ENCODE results near the gene SNUPN.
A peak's percentile ranks its signal among the peaks of the same experiment; 100 is the strongest.

SNUPN gene

DNA sequence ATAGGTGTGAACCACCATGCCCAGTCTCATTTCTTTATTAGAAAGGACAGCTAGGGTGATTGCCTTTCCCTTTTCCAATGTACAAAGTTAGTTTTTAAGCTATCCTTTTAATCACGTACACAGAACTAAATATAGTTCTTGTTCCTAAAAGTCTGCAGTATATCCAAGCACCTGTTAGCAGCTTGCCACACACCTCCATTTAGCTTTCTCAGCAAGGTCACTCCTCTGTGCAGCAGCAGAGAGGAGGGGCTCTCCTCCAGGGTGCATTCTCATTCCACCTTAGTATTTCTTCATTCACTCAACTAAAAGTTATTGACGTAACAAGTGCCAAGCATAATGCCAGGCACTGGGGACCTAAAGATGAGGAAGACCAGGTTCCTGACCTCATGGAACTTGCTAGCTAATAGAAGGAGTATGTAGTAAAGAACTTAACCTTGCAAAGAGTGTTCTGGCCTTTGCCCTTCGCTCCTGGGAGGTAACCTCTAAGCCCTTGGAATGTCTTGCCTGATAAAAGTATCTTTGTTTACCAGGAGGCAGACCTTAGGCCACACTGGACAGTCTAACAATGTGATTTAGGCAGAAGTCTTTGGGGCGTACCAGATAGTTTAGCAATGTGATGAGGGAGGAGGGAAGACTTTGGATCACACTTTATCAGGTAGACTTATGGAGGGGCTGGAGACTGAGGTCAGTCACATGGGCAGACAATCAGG lies 33.7 kb downstream of the SNUPN start:
- TF ChIP-seq, protein P1, sequence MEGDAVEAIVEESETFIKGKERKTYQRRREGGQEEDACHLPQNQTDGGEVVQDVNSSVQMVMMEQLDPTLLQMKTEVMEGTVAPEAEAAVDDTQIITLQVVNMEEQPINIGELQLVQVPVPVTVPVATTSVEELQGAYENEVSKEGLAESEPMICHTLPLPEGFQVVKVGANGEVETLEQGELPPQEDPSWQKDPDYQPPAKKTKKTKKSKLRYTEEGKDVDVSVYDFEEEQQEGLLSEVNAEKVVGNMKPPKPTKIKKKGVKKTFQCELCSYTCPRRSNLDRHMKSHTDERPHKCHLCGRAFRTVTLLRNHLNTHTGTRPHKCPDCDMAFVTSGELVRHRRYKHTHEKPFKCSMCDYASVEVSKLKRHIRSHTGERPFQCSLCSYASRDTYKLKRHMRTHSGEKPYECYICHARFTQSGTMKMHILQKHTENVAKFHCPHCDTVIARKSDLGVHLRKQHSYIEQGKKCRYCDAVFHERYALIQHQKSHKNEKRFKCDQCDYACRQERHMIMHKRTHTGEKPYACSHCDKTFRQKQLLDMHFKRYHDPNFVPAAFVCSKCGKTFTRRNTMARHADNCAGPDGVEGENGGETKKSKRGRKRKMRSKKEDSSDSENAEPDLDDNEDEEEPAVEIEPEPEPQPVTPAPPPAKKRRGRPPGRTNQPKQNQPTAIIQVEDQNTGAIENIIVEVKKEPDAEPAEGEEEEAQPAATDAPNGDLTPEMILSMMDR (IDR thresholded peaks at IDR 0.05), result no peak

DNA sequence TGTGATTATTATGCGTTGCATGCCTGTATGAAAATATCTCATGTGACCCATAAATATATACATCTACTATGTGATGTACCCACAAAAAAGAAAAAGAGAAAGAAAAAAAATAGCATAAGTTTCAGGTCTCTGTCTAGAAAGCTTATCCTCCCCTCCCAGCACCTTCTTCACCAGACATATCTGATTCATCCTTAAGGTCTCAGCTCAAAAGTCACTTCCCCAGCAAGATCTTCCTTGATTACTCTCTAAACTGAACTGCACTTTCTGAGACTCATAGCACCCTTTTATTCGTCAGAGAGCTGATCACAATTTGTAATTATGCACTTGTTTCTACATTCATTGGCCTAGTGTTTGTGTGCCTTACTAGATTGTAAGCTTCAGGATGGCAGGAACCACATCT lies 35.3 kb downstream of the SNUPN start:
- TF ChIP-seq, protein P1 (IDR thresholded peaks at IDR 0.05), result no peak

DNA sequence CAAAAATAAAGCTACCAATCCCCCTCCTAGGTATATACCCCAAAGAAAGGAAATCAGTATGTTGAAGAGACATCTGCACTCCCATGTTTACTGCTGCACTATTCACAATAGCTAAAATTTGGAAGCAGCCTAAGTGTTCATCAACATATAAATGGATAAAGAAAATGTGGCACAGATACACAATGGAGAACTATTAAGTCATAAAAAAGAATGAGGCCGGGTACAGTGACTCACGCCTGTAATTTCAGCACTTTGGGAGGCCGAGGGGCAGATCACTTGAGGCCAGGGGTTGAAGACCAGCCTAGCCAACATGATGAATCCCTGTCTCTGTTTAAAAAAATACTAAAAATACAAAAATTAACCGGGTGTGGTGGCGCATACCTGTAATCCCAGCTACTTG lies 36.5 kb downstream of the SNUPN start:
- TF ChIP-seq, protein P1 (IDR thresholded peaks at IDR 0.05), result no peak

DNA sequence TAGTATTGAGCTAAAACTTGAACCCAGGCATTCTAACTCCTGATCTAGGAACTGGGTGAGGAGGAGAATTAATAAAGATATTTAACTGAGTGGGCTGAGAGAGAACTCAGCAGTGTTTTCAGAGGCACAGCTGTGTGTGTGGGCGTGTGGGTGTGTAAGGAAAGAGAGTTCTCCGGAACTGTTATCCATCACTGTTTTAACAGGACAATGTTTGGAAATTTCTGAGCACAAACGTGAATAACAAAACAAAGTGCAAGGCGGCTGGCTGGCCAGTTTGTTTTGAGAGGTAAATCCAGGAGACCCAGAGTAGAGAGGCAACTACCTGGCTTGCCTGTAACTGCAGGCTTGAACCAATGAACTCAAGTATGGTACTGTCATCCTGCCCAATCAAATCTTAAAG lies 41.4 kb downstream of the SNUPN start:
- TF ChIP-seq, protein P1 (IDR thresholded peaks at IDR 0.05), result no peak

DNA sequence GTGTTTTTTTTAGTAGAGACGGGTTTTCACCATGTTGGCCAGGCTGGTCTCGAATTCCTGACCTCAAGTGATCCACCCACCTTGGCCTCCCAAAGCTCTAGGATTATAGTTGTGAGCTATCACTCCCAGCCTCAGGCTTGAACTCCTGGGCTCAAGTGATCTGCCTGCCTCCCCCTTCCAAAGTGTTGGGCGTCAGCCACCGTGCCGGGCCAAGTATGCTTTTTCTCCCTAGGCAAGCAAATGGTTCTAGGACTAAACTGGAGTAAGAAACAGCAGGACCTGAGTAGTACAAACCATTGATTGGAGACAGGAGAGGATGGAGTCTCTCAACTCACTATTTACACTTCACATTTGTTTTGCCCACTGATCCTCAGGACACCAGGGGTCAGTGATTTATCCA lies 41.8 kb downstream of the SNUPN start:
- TF ChIP-seq, protein P1 (IDR thresholded peaks at IDR 0.05), result no peak

DNA sequence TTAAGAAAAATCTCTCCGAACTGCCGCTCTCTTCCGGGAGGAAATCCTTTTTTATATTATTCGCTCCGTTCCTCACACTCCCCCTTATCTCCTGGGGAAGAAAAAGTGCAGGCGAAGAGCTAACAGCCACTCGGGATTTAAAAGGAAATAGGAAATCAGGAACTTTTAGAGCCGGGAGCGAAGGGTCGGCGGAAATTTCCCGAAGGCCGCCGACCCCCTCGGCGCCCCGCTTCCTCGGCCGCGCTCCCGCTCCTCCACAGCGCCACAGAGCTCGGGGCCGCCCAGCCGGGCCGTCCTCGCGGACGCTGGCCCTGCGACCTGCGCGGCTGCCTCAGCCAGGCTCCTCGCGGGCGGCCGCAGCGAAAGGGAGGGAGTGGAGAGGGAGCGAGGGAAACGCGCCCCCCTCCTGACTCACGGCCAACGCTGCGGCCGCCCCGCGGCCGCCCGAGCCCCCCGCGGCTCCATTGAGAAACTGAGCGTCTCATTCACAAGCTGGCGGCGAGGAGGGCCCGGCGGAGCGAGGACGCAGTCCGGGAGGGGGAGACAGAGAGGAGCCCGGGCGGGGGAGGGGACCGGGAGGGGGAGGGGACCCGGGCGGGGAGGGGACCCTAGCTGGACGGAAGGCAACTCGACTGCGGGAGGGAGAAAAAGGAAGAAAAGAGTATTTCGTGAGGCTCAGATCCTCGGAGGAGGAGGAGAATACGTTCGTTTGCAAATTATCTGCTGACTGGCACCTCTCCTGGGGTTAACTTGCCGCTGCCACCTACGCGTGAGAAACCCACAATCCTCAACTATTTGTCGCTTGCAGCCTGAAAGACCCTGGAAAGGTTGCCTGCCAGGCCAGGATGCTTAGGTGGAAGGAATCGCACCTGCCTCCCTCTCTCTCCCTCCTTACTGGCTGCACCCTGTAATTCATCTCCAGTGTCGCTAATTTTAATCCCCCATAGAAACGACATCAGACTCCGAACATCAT lies 46.3 kb downstream of the SNUPN start, which contains the start of gene PTPN9:
Gene PTPN9, minus strand, starts transcription at position 368 of the 973 bp plus-strand sequence. CDS start 539 bp downstream, outside the sequence.
- TF ChIP-seq, protein P1 (IDR thresholded peaks at IDR 0.05), result peak; percentile 56

DNA sequence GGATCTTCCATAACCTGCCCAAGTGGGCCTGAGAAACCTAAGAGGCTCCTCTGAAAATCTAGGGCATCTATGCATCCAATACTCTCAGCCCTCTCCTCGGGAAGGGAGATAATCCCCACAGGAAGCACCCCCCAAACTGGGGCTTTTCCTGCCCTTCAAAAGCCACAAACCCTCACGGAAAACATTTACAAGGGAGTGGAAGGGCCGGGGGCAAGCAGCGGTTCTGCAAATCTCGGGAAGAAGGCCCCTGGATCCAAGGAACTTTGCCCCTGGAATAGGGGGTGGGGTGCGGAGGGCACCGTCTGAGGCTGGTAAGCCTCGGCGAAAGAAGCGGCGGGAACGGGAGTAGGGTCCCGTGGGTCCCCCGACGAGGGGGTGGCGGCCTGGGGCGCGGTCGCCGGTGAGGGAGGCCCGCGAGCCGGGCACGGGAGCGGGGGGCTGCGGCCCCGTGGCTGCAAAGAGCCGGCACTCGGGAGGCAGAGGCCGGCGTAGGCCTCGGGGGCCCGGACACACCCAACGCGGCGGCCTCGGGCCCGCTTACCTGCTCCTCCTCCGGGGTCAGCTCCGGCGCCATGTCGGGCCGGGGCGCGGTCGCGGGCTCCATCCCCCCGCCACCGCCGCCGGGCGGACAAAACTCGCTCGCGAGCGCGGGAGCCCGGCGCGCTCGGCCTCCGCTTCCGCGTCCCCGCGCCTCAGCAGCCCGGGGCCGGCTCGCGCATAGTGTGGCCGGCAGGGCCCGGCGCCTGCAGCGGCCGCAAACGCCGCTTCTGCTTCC lies 47.2 kb downstream of the SNUPN start:
- TF ChIP-seq, protein P1 (IDR thresholded peaks at IDR 0.05), result no peak
